Renal cortex interstitium (tissue), 11 donors: ENCODE measurements around the gene SUGT1. TPM values are rescaled to one million over a fixed set of nuclear protein-coding genes. Genes with fewer than 3 reads are reported as not detected.
"Not testable (repeated sequence)": the region's sequence is repeated elsewhere in the genome, so short reads cannot be mapped to it uniquely, and the experiment has no call there.

Experiments used
- DNase-seq, 11 donors: peaks; one replicate each; pipeline ENCODE4 v3.0.0-alpha.2; 2013; ENCODE audit warnings: low read depth in 9 of 11, low spot score in 4 of 11; ENCODE audit errors: extremely low read depth in 1 of 11
- polyA plus RNA-seq, 3 donors: library from polyadenylated mRNA; unstranded; fragments of 120-200 nt; gene quantifications; one replicate each; pipeline ENCODE4 v1.2.1, GENCODE V29; 2013; ENCODE audit not compliant: insufficient read length in 3 of 3

The SUGT1 gene
- polyA plus RNA-seq, 3 donors, result 53.7 to 65.0 (median 57.1) TPM

DNA sequence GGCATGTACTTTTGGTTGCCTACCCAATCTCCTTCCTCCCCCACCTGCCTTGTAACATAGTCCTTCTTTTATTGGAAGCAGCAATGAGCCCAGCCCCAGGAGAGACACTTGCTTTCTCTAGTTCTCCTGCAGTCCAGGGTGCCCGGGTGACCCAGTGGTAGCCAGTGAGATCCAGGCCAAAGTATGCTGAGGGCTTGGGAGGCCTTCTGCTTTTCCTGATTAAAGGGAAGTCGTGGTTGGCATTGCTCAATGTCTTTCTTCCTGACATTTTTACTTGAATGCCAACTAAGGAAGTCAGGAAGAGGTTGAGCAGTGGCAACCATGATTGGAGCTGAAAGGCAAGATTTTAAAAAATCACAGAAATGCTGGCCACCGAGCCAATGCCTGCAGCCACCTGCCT is 61.3 kb downstream of the SUGT1 start:
- DNase-seq, result no peak

- not testable (repeated sequence) for DNase-seq
These were observed 68.3 kb downstream of the SUGT1 start for GRCh38 chr13:52720904-52721303.

DNA sequence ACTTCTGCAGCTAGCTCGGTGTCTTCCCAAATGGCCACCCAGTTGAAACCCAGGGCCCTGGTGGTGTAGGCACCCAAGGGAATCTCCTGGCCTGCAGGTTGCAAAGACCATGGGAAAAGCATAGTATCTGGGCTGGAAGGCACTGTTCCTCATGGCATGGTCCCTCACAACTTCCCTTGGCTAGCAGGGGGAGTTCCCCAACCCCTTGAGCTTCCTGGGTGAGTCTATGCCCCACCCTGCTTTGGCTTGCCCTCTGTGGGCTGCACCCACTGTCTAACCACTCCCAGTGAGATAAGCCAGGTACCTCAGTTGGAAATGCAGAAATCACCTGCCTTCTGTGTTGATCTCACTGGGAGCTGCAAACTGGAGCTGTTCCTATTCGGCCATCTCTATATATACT is 68.7 kb downstream of the SUGT1 start:
- not testable (repeated sequence) for DNase-seq

- no peak for DNase-seq
These were observed 70.5 kb downstream of the SUGT1 start for GRCh38 chr13:52723181-52723580.

GRCh38 chr13:52725302-52725701 is 72.7 kb downstream of the SUGT1 start:
- no peak for DNase-seq

GRCh38 chr13:52726258-52726657 is 73.6 kb downstream of the SUGT1 start:
- DNase-seq, result no peak

- no peak for DNase-seq
These were observed 81.5 kb downstream of the SUGT1 start for GRCh38 chr13:52734075-52734623.

- no peak for DNase-seq
These were observed 84.3 kb downstream of the SUGT1 start for GRCh38 chr13:52736891-52737290.

- no peak for DNase-seq
These were observed 84.8 kb downstream of the SUGT1 start for GRCh38 chr13:52737451-52737850.

GRCh38 chr13:52737965-52738364 is 85.3 kb downstream of the SUGT1 start:
- DNase-seq, result no peak

- peak in 8 of 11 donors; percentile 6 to 39 (median 20) for DNase-seq
These were observed 86.3 kb downstream of the SUGT1 start for GRCh38 chr13:52738719-52739467.

DNA sequence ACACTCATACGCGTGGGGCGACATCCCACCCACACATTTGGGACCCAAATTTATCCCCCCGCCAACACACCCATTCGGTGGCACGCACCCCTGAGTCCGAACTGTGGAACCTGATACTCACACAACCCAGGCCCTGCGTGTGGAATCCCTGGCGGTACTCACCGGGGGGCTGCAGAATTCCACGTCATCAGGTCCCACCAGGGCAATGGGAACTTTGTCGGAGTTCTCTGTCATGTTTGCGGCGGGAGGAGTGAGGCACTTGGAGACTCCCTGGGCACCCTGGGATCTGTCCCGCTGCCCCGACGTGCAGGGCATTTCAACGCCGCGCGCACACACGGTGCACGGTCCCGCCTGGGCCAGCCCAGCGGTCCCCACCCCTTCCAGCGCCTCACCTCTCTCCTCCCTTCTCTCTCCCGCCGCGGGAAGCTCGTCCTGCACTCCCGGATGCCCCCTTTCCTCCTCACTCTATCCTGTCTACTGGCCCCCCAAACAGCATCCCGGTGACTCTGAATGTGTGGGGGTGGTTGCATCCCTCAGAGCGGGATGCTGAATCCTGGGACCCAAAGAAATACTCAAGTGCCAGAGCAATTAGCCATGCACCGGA is 86.9 kb downstream of the SUGT1 start, which contains the start of gene CNMD:
TSS of gene CNMD (minus strand) at position 353 of the 604 bp plus-strand sequence. CDS start at position 234, 119 bp downstream.
- DNase-seq, result no peak

DNA sequence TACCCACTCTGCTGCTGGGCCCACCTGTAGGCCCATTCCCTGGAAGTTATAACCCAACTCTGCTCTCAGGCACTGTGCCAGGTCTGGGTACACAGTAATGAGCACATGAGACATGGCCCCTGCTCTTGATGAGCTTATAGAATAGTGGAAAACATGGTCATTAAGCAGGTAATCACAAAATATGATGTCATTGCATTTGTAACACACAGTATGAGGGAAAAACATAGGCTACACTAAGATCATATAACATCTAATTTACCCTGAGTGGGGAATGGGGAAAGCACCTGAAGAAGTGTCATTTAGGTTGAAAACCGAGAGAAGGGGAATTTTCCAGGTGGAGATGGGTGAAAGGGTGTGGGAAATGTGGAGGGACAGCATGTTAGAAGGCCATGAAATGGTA is 90.9 kb downstream of the SUGT1 start:
- DNase-seq, result no peak

DNA sequence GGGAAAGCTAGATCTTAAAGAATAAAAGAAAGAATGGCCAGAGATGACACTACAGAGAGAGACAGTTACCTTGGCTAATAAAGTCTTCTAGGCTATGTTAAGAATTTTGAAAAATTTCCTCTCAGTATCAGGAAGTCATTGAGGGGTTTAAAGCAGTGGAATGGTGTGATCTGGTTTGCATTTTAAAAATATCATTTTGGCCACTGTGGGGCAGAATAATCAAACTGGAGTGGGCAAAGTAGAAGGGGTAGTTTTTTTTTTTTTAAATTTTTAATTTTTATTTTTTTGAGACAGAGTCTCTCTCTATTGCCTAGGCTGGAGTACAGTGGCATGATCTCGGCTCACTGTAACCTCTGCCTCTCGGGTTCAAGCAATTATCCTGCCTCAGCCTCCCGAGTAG is 91.4 kb downstream of the SUGT1 start:
- no peak for DNase-seq

GRCh38 chr13:52744842-52745375 is 92.3 kb downstream of the SUGT1 start:
- DNase-seq, result no peak

DNA sequence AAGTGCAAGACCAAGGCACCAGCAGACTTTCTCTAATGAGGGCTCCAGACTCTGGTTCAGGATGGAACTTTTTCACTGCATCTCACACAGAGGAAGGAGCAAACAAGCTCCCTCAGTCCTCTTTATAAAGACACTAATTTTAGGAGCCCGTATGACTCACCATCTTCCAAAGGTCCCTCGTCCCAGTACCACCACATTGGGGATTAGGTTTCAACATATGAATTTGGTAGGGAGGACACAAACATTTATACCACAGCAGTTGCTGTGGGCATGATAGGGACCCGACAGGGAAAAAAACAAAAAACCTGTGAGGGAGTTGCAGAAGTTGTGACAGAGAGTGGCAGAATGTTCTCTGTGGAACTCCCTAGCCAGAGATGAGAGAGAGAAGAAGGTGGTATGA is 93.5 kb downstream of the SUGT1 start:
- no peak for DNase-seq

GRCh38 chr13:52749419-52749818 is 96.8 kb downstream of the SUGT1 start:
- DNase-seq, result no peak
